ENCODE results near the gene CCR5AS. TPM values are rescaled to one million over a fixed set of nuclear protein-coding genes. Genes with fewer than 3 reads are reported as not detected.
"Not testable (repeated sequence)": the region's sequence is repeated elsewhere in the genome, so short reads cannot be mapped to it uniquely, and the experiment has no call there.

CCR5AS gene

DNA sequence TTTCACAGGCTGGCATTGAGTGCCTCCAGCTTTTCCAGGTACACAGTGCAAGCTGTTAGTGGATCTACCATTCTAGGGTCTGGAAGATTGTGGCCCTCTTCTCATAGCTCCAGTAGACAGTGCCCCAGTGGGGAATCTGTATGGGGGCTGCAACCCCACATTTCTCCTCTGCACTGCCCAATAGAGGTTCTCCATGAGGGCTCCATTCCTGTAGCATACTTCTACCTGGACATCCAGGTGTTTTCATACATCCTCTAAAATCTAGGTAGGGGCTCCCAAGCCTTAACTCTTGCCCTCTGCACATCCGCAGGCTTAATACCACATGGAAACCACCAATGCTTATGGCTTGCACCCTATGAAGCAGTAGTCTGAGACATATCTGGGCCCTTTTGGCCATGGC, 68.0 kb downstream of the CCR5AS start:
- ATAC-seq = no peak
- DNase-seq = no peak
- intact Hi-C loops (cut with DNase I) = no loop called here

DNA sequence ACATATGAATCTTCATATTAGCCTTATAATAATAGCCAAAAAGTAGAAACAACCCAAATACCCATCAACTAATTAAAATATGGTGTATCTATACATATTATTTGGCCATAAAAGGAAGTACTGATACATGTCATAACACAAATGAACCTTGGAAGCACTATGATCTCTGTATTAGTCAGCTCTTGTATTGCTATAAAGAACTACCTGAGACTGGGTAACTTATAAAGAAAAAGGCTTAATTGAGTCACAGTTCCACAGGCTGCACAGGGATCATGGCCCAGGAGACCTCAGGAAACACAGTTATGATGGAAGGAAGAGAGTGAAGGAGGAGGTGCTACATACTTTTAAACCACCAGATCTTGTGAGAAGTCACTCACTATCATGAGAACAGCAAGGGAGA, 69.0 kb downstream of the CCR5AS start:
- intact Hi-C loops (cut with DNase I) = no loop called here
- DNase-seq = no peak
- no peak for ATAC-seq

GRCh38 chr3:46335541-46335940, 71.3 kb downstream of the CCR5AS start:
- intact Hi-C loops (cut with DNase I) = no loop called here
- no peak for DNase-seq
- ATAC-seq = no peak

GRCh38 chr3:46334741-46335478, 72.0 kb downstream of the CCR5AS start:
- DNase-seq (no peak), ATAC-seq (peak in 1 of 2 donors; percentile 84)
- intact Hi-C loops (cut with DNase I) = no loop called here

GRCh38 chr3:46330676-46331075, 76.2 kb downstream of the CCR5AS start:
- DNase-seq; ATAC-seq; intact Hi-C loops (cut with DNase I): not testable (repeated sequence)

GRCh38 chr3:46325645-46326300, 81.1 kb downstream of the CCR5AS start:
- ATAC-seq (peak; percentile 38 to 53), DNase-seq (no peak)
- intact Hi-C loops (cut with DNase I) = no loop called here

GRCh38 chr3:46324036-46324435, 82.8 kb downstream of the CCR5AS start:
- intact Hi-C loops (cut with DNase I) = no loop called here
- no peak for DNase-seq
- no peak for ATAC-seq

DNA sequence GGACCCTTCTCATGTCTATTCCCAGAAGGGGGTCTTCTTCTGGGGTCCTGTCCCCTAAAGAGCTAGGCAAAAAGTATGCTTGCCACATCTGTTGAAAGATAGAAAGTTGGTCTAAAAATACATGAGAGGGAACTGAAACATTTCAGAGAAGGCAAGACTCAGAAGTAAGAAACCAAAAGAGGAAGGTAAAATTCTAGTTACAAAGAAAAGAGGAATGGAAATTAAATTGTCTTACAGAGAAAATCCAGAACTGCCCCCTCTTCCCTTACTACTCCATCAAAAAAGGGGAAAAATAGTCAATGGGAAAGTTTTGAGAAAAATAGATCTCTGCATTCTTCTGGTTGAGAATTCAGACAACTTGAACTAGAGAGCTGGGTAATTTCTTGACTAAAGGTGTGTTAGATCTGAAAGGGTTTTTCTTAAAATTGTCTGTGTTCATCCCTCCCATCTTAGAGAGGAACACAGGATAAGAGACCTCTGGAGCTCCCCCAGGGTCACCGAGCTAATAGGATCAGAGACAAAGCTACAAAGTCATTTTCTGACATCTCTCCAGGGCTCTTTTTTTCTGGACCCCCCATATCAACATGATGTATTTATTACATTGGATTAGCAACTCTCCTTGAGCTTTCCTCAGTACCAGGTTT, 85.3 kb downstream of the CCR5AS start:
- no peak for ATAC-seq
- intact Hi-C loops (cut with DNase I) = no loop called here
- DNase-seq = no peak

- intact Hi-C loops (cut with DNase I) = no loop called here
- DNase-seq (no peak), ATAC-seq (no peak)
Observed at GRCh38 chr3:46318207-46318927, 88.5 kb downstream of the CCR5AS start.

GRCh38 chr3:46316206-46316605, 90.7 kb downstream of the CCR5AS start:
- ATAC-seq (no peak), DNase-seq (no peak)
- intact Hi-C loops (cut with DNase I) = no loop called here

GRCh38 chr3:46314517-46314916, 92.3 kb downstream of the CCR5AS start:
- intact Hi-C loops (cut with DNase I) = no loop called here
- no peak for DNase-seq
- ATAC-seq = no peak

Other genes with a start within 250 kb of the CCR5AS start
- gene CCR1, start 198.8 kb downstream of the CCR5AS start, total RNA-seq = 10 to 100 TPM in 1 of 2 donors, 1 to 10 TPM in 1; 9.2 to 11.0 TPM
- not detected for gene CCR3, start 164.6 kb downstream of the CCR5AS start, total RNA-seq
- 1 to 10 TPM; 1.9 to 3.9 TPM for gene CCR2, start 53.0 kb downstream of the CCR5AS start, total RNA-seq
- gene CCR5, start 36.1 kb downstream of the CCR5AS start, total RNA-seq = 1 to 10 TPM; 1.4 to 2.2 TPM
- gene CCRL2, start 193 bp upstream of the CCR5AS start, total RNA-seq = 1 to 10 TPM; 2.1 to 3.1 TPM
- 1 to 10 TPM; 2.9 to 3.1 TPM for gene LTF, start 57.8 kb upstream of the CCR5AS start, total RNA-seq
- not detected for gene RTP3, start 90.9 kb upstream of the CCR5AS start, total RNA-seq
- gene LRRC2, start 159.2 kb upstream of the CCR5AS start, total RNA-seq = 10 to 100 TPM; 14.3 to 20.5 TPM
- gene FAM240A, start 205.5 kb upstream of the CCR5AS start, total RNA-seq = not detected